ENCODE data around the gene KLHL12.

KLHL12 gene

DNA sequence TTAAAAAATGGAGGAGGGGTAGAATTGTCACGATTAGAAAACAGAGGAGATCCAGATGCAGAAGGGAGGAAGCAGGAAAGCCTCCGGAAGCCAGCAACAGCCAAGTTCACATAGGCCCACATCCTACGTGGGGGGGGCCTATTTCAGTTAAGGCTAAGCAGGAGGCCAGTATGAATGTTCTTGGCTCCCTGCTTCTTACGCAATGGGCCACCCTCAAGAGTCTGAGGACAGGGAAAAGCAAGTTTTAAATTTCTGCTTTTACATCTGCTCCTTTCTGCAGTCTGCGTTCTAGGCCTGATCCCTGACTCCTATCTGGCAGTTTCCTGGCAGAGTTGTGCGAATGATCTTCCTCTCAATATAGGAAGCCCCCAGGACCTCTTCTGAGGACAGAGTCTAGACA lies 68.7 kb downstream of the KLHL12 start:
- in situ Hi-C loops (cut with MboI; ENCODE audit: low pct_unique_long_range_greater_than_20kb, low sequenced_read_pairs, unreplicated experiment), result no loop called here
- no peak for DNase-seq (ENCODE audit: low spot score)
- TF ChIP-seq, protein P1, sequence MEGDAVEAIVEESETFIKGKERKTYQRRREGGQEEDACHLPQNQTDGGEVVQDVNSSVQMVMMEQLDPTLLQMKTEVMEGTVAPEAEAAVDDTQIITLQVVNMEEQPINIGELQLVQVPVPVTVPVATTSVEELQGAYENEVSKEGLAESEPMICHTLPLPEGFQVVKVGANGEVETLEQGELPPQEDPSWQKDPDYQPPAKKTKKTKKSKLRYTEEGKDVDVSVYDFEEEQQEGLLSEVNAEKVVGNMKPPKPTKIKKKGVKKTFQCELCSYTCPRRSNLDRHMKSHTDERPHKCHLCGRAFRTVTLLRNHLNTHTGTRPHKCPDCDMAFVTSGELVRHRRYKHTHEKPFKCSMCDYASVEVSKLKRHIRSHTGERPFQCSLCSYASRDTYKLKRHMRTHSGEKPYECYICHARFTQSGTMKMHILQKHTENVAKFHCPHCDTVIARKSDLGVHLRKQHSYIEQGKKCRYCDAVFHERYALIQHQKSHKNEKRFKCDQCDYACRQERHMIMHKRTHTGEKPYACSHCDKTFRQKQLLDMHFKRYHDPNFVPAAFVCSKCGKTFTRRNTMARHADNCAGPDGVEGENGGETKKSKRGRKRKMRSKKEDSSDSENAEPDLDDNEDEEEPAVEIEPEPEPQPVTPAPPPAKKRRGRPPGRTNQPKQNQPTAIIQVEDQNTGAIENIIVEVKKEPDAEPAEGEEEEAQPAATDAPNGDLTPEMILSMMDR (IDR thresholded peaks at IDR 0.05; ENCODE audit: extremely low read depth, insufficient read depth, missing control alignments), result no peak

DNA sequence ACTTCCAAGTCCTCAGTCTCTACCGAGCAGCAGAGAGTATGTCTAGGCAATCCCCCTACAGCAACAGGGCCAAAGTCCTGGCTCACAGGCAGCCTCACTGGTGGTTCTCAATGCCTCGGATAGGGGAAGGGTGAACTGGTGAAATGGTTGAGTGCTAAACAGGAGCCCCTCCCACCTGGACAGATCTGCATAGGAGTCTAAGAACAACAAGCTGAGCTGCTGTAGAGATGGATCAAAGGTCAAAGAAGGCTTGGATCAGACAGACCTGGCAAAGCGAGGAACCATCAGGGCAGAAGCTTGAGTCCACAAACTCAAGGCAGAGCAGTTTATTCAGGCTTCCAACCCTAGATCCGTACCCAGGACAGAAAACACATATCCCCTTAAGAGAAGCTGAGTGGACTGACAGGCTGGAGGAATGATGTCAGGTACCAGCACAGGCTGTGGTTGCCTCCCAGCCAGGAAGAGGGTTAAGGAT lies 69.9 kb downstream of the KLHL12 start:
- TF ChIP-seq, protein P1 (IDR thresholded peaks at IDR 0.05; ENCODE audit: extremely low read depth, insufficient read depth, missing control alignments), result no peak
- in situ Hi-C loops (cut with MboI; ENCODE audit: low pct_unique_long_range_greater_than_20kb, low sequenced_read_pairs, unreplicated experiment), result no loop called here
- no peak for DNase-seq (ENCODE audit: low spot score)

DNA sequence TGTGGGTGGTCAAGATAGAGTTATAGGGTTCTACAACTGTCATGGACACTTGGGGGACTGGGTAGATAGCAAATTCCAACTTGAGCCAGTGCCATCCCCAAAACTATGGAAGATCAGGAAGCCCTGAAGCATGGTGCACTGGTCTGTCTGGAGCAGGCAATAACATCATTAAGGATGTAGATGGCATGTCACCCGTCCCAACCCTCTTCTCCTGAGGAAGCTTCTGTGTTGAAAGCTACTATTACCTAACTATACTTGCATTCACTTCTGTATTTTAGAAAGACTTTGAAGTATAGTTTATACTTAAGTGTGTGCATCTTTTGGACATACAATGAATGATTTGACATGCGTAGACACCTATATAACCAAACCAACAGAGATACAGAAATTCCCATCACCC lies 71.0 kb downstream of the KLHL12 start:
- TF ChIP-seq, protein P1 (IDR thresholded peaks at IDR 0.05; ENCODE audit: extremely low read depth, insufficient read depth, missing control alignments), result no peak
- no peak for DNase-seq (ENCODE audit: low spot score)
- in situ Hi-C loops (cut with MboI; ENCODE audit: low pct_unique_long_range_greater_than_20kb, low sequenced_read_pairs, unreplicated experiment), result no loop called here

DNA sequence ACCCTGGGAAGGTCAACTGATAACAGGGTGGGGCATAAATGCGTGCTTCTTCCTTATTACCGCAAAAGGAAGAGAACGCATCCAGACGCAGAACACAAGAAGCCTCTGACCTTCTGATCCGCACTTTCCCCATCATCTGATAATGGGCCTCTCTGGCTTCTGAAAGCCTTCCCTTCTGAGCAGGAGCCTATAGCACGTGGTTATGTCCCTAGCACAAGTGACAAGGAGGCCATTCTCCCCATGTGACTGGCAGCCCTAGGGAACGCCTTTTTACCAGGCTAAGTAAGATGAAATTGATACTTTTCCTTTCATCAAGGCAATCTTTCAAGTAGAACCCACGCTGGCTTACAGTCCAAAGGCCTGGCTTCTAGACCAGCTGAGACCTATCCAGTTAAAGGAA lies 72.2 kb downstream of the KLHL12 start:
- in situ Hi-C loops (cut with MboI; ENCODE audit: low pct_unique_long_range_greater_than_20kb, low sequenced_read_pairs, unreplicated experiment), result no loop called here
- TF ChIP-seq, protein P1 (IDR thresholded peaks at IDR 0.05; ENCODE audit: extremely low read depth, insufficient read depth, missing control alignments), result no peak
- DNase-seq (ENCODE audit: low spot score), result no peak

DNA sequence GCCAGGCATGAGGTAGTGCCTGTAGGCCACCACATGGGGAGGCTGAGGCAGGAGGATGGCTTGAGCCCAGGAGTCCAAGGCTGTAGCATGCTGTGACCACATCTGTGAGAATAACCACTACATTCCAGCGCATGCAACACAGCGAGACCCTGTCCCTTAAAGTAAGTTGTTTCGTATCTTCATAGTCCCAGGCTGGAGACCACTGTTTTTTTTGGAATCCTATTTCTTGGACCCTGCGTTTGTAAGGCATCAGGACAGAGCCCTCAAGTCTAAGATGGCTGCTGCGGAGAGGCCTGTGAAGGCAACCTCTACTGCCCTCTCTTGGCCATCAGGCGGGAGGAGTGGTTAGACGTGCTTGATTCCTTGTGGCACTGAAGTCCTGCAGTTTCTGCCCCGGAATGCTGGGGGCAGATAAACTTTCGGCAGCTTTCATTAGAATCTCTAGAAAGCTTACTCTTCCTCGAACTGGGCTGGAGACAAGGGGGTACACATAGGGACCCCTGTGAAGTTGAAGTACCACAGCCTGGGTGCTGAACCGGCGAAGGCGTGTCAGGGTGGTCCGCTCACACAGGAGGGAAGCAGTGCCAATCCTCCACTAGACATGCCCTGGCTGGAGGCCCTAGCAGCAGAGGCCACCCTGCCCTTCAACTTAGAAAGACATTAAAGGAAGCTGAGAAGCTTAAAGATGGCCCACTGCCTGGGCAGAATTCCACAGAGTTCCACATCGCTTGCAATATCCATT lies 74.7 kb downstream of the KLHL12 start:
- DNase-seq (ENCODE audit: low spot score), result peak; percentile 72
- in situ Hi-C loops (cut with MboI; ENCODE audit: low pct_unique_long_range_greater_than_20kb, low sequenced_read_pairs, unreplicated experiment), result no loop called here

DNA sequence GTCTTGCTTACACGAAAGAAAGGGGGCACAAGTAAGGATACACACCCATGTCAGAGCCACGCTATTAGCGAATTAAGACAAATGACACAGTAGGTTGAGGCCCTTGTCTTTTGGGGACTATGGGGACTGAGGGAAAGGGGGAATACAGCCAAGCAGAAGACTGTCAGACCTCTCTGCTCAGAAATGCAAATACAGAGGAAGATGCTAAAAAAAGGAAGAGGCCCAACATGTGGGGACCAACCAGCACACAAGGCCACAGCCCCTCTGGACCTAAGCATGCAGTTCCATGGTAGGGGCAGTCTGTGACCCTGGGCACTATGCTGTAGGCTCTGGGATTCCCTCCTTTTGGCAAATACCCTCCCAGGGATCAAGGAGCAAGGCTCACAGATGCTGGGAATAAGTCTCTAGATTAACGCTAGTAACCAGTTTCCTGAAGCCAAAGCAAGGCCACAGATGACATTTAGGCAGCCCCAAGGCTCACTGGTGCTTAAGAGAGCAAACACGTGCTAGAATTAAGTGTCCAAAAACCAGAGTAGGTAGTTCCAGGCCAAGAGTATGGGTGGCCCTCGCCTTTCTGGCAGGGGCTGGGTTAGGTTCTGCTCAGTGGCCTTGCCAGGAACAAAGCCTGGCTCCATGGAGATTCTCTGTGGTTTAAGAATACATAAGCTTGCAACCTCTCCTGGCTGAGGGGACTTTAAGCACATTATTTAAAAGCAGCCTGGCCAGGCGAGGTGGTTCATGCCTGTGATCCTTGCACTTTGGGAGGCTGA lies 76.3 kb downstream of the KLHL12 start:
- DNase-seq (ENCODE audit: low spot score), result no peak
- TF ChIP-seq, protein P1 (IDR thresholded peaks at IDR 0.05; ENCODE audit: extremely low read depth, insufficient read depth, missing control alignments), result no peak
- in situ Hi-C loops (cut with MboI; ENCODE audit: low pct_unique_long_range_greater_than_20kb, low sequenced_read_pairs, unreplicated experiment), result no loop called here

More for the DNA sequence above, 74.7 kb downstream of the KLHL12 start:
- TF ChIP-seq, protein P1 (IDR thresholded peaks at IDR 0.05; ENCODE audit: extremely low read depth, insufficient read depth, missing control alignments), result peak; percentile 72

Data from GM13977 (cell line).